GM12878 (cell line): ENCODE data around the gene OXCT2. TPM values are rescaled to one million over a fixed set of nuclear protein-coding genes. Genes with fewer than 3 reads are reported as not detected.

ENCODE experiments used
- ATF7 ChIP-seq: fragments of 450-650 bp; IDR thresholded peaks from 2 replicates; pipeline ENCODE4 v1.6.1; 2016; ENCODE audit warnings: low read depth, mild to moderate bottlenecking
- BMI1 ChIP-seq: fragments of 450-650 bp; IDR thresholded peaks from 2 replicates; pipeline ENCODE4 v1.6.1; 2016; ENCODE audit warnings: mild to moderate bottlenecking, moderate library complexity, borderline replicate concordance
- CHD1 ChIP-seq: IDR thresholded peaks from 2 replicates; pipeline ENCODE4 v1.6.1; 2012; ENCODE audit warnings: low read depth, low read length, improper control_type of control experiment
- E2F4 ChIP-seq: IDR thresholded peaks from 2 replicates; pipeline ENCODE4 v1.6.1; 2012; ENCODE audit warnings: low read depth, low read length, improper control_type of control experiment
- GABPA ChIP-seq: IDR thresholded peaks from 2 replicates; pipeline ENCODE4 v1.6.1; 2014; ENCODE audit warnings: antibody characterized with exemption, low read depth, mild to moderate bottlenecking, inconsistent platforms
- MEF2B ChIP-seq: fragments of 450-650 bp; IDR thresholded peaks from 2 replicates; pipeline ENCODE4 v1.6.1; 2018; ENCODE audit warnings: mild to moderate bottlenecking, moderate library complexity; ENCODE audit not compliant: partially characterized antibody, poor library complexity, severe bottlenecking
- MTA2 ChIP-seq: fragments of 450-650 bp; IDR thresholded peaks from 2 replicates; pipeline ENCODE4 v1.6.1; 2016; ENCODE audit warnings: low read depth, mild to moderate bottlenecking, moderate library complexity
- NFYA ChIP-seq: IDR thresholded peaks from 2 replicates; pipeline ENCODE4 v1.6.1; 2011; ENCODE audit warnings: low read depth, mild to moderate bottlenecking, low read length, improper control_type of control experiment, borderline replicate concordance
- PBX3 ChIP-seq: IDR thresholded peaks from 2 replicates; pipeline ENCODE4 v1.6.1; 2011; ENCODE audit warnings: mild to moderate bottlenecking, low read depth, low read length, moderate library complexity; ENCODE audit not compliant: insufficient replicate concordance
- RELB ChIP-seq: fragments of 450-650 bp; IDR thresholded peaks from 2 replicates; pipeline ENCODE4 v1.6.1; 2017; ENCODE audit warnings: low read depth, mild to moderate bottlenecking, moderate library complexity
- RFX5 ChIP-seq: IDR thresholded peaks from 2 replicates; pipeline ENCODE4 v1.6.1; 2011; ENCODE audit warnings: low read depth, low read length, improper control_type of control experiment
- SMAD1 ChIP-seq: fragments of 450-650 bp; IDR thresholded peaks from 2 replicates; pipeline ENCODE4 v1.6.1; 2018; ENCODE audit warnings: mild to moderate bottlenecking, low read depth; ENCODE audit not compliant: partially characterized antibody
- SREBF2 ChIP-seq: IDR thresholded peaks from 2 replicates; pipeline ENCODE4 v1.6.1; 2012; ENCODE audit warnings: mild to moderate bottlenecking, low read length
- STAT1 ChIP-seq: fragments of 450-650 bp; conservative IDR thresholded peaks from 2 replicates; pipeline ENCODE4 v1.6.1; 2014; ENCODE audit warnings: antibody characterized with exemption, mild to moderate bottlenecking
- ZBED1 ChIP-seq: IDR thresholded peaks from 2 replicates; pipeline ENCODE4 v1.6.1; 2016; ENCODE audit warnings: borderline replicate concordance
- polyA plus RNA-seq, 11 experiments: library from polyadenylated mRNA; depleted of rRNA in 4 of 11; unstranded in 6 of 11; stranded (reverse) in 5 of 11; fragments of >200 nt; fragmentation: Nextera tagmentation in 4 of 11; fragmentation: Illumina TruSeq in 1 of 11; extraction: Ambion mirVana in 4 of 11; extraction: Trizol in 1 of 11; gene quantifications; 1 replicate in 1 of 11; 2 replicates in 10 of 11; pipeline versions ENCODE4 v1.2.1 to v1.2.3, GENCODE V29; 2011 to 2016; ENCODE audit warnings: inconsistent platforms in 2 of 11, missing spikeins in 2 of 11, low read depth in 1 of 11
- total RNA-seq, 4 experiments: library from RNA; depleted of rRNA in 3 of 4; stranded (reverse); fragments of >200 nt in 3 of 4; fragmentation: Illumina TruSeq in 1 of 4; extraction: Trizol in 1 of 4; gene quantifications; 2 replicates each; pipeline versions ENCODE4 v1.2.1 to v1.2.3, GENCODE V29; 2013 to 2021

OXCT2 gene
- total and polyA plus RNA-seq, 10 of the 15 experiments (the other 5 are each of a cell fraction or from before 2014, with no cell fraction given): 0.06 to 1.9 (median 0.59) TPM

- TF ChIP-seq MEF2B (peak; percentile 81), SREBF2 (no peak), GABPA (no peak), ZBED1 (no peak), RELB (0 out of 2 replicates have a peak, but pooled peaks have one; percentile 15), ATF7 (peak; percentile 56), E2F4 (no peak), PBX3 (no peak), RFX5 (no peak), MTA2 (peak; percentile 66; the same call in 1 of the 2 replicates), STAT1 (no peak), BMI1 (no peak), NFYA (no peak), SMAD1 (no peak), CHD1 (no peak)
Measured at GRCh38 chr1:39727221-39727931, 43.8 kb downstream of the OXCT2 start (continued).
